DOHH2 (cell line): ENCODE results near the gene KRI1.

ENCODE experiments used
- EZH2phosphoT487 ChIP-seq: fragments of 200-600 bp; sonication (generic); IDR thresholded peaks from 2 replicates; pipeline ENCODE4 v1.6.1; 2017; ENCODE audit warnings: borderline replicate concordance, mild to moderate bottlenecking, antibody characterized with exemption, low read length, moderate library complexity, mixed read lengths
- TF ChIP-seq, protein P1 (sequence below): fragments of 200-600 bp; sonication (generic); IDR thresholded peaks from one replicate; pipeline ENCODE4 v1.5.1; 2014; ENCODE audit warnings: antibody characterized with exemption, mild to moderate bottlenecking, low read depth, low read length; ENCODE audit not compliant: poor library complexity, severe bottlenecking

GRCh38 chr19:10537668-10538067 is 28.1 kb downstream of the KRI1 start:
- TF ChIP-seq, protein P1, sequence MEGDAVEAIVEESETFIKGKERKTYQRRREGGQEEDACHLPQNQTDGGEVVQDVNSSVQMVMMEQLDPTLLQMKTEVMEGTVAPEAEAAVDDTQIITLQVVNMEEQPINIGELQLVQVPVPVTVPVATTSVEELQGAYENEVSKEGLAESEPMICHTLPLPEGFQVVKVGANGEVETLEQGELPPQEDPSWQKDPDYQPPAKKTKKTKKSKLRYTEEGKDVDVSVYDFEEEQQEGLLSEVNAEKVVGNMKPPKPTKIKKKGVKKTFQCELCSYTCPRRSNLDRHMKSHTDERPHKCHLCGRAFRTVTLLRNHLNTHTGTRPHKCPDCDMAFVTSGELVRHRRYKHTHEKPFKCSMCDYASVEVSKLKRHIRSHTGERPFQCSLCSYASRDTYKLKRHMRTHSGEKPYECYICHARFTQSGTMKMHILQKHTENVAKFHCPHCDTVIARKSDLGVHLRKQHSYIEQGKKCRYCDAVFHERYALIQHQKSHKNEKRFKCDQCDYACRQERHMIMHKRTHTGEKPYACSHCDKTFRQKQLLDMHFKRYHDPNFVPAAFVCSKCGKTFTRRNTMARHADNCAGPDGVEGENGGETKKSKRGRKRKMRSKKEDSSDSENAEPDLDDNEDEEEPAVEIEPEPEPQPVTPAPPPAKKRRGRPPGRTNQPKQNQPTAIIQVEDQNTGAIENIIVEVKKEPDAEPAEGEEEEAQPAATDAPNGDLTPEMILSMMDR = no peak
- no peak for TF ChIP-seq EZH2phosphoT487
